Loucy (cell line): Measurements from ENCODE around the gene FAM161A.

ENCODE experiments used
- H2AFZ ChIP-seq: fragments of 200-600 bp; sonication (generic); 2 replicates; pipeline ENCODE4 v1.6.0; 2016; ENCODE audit warnings: antibody characterized with exemption, mild to moderate bottlenecking, low read length, moderate library complexity
- H3F3A ChIP-seq: fragments of 200-600 bp; 2 replicates; pipeline ENCODE4 v1.6.0; 2016; ENCODE audit warnings: antibody characterized with exemption, low read depth, mild to moderate bottlenecking
- H3K27me3 ChIP-seq: fragments of 200-600 bp; sonication (generic); 2 replicates; pipeline ENCODE4 v1.6.1; 2014; ENCODE audit warnings: low read length, mild to moderate bottlenecking; ENCODE audit not compliant: insufficient read depth, poor library complexity, severe bottlenecking
- H3K36me3 ChIP-seq: fragments of 200-600 bp; sonication (generic); 2 replicates; pipeline ENCODE4 v1.6.1; 2016; ENCODE audit warnings: low read length; ENCODE audit not compliant: insufficient read depth
- H3K4me1 ChIP-seq: fragments of 200-600 bp; sonication (generic); 2 replicates; pipeline ENCODE4 v1.5.1; 2014; ENCODE audit warnings: low read length, mild to moderate bottlenecking; ENCODE audit not compliant: insufficient read depth, poor library complexity, severe bottlenecking
- H3K4me2 ChIP-seq: fragments of 200-600 bp; sonication (generic); 2 replicates; pipeline ENCODE4 v1.6.0; 2014; ENCODE audit warnings: antibody characterized with exemption, low read length, low read depth, mild to moderate bottlenecking; ENCODE audit not compliant: poor library complexity, severe bottlenecking
- H3K4me3 ChIP-seq: fragments of 200-600 bp; sonication (generic); 2 replicates; pipeline ENCODE4 v1.5.1; 2014; ENCODE audit warnings: low read length, mild to moderate bottlenecking, mixed read lengths; ENCODE audit not compliant: poor library complexity, severe bottlenecking
- H3K79me2 ChIP-seq: fragments of 200-600 bp; sonication (generic); 2 replicates; pipeline ENCODE4 v1.6.1; 2014; ENCODE audit warnings: low read length; ENCODE audit not compliant: insufficient read depth
- H3K9ac ChIP-seq: fragments of 200-600 bp; sonication (generic); 2 replicates; pipeline ENCODE4 v1.6.0; 2014; ENCODE audit warnings: mild to moderate bottlenecking, low read depth, low read length, moderate library complexity; ENCODE audit not compliant: poor library complexity, severe bottlenecking
- H3K9me2 ChIP-seq: fragments of 200-600 bp; sonication (generic); replicated peaks from 2 replicates; pipeline ENCODE4 v1.6.1; 2016; ENCODE audit warnings: low read depth, low read length, mixed read lengths
- H3K9me3 ChIP-seq: fragments of 200-600 bp; sonication (generic); 2 replicates; pipeline ENCODE4 v1.6.1; 2014; ENCODE audit warnings: mild to moderate bottlenecking, antibody characterized with exemption, low read length, low read depth; ENCODE audit not compliant: insufficient read depth
- H4K20me1 ChIP-seq: fragments of 200-600 bp; sonication (generic); 2 replicates; pipeline ENCODE4 v1.6.0; 2014; ENCODE audit warnings: antibody characterized with exemption, low read length, mild to moderate bottlenecking; ENCODE audit not compliant: insufficient read depth, poor library complexity, severe bottlenecking
- EZH2phosphoT487 ChIP-seq: fragments of 200-600 bp; IDR thresholded peaks from 2 replicates; pipeline ENCODE4 v1.6.1; 2018; ENCODE audit warnings: antibody characterized with exemption, mild to moderate bottlenecking, moderate library complexity, borderline replicate concordance
- TF ChIP-seq, protein P1 (sequence below): fragments of 200-600 bp; sonication (generic); conservative IDR thresholded peaks from 2 replicates; pipeline ENCODE4 v1.5.1; 2014; ENCODE audit warnings: mild to moderate bottlenecking, antibody characterized with exemption, low read length

Gene FAM161A

DNA sequence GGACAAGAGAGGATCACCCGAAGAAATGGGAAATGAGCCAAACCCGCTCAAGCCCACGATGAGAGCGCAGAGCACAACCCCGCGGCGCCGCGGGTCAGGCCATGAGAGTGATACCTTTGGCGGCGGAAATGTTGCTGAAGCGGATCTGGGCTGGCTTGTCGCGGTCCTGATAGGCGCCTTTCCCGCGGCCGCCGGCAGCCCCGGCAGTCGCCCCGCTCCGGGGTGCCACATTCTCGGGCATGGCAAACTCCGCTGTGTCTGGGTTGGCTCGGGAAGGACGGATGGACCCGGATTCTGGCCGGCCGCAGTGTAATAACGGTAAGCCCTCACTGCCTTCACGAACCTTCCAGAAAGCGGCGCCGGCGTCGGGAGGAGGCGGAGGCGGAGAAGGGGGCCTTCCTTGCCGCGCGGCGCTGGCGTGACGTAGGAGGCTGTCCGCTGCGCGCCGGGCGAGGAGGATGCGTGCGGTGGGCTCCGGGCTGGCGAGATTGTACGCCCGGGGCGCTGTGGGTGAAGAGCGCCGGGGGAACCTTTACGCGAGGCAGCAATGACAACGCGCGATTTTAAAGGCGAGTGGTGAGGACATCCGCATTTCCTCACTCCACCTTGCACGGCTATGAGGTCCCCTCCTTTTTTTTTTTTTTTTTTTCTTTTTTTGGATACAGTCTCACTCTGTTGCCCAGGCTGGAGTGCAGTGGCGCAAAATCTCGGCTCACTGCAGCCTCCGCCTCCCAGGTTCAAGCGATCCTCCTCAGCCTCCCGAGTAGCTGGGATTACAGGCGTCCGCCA, 34.6 kb upstream of the FAM161A start, which contains the start of gene CCT4:
Gene CCT4 (minus strand): TSS at position 390 of the 789 bp plus-strand sequence. CDS start 149 bp downstream, at position 241.
- Histone ChIP-seq H3K9me2 (no peaks in the 10 kb centered on the region), H3K9ac (peak within 1 kb of the TSS; percentile 99), H3K27me3 (peaks cover 11% of the 10 kb centered on the region), H3K4me2 (peak within 1 kb of the TSS; percentile 82), H2AFZ (peak within 1 kb of the TSS; percentile 92), H4K20me1 (peaks cover 41% of the 10 kb centered on the region), H3K9me3 (no peaks in the 10 kb centered on the region), H3K4me3 (peak within 1 kb of the TSS; percentile 99), H3K79me2 (peaks cover 53% of the 10 kb centered on the region), H3F3A (no peaks in the 10 kb centered on the region), H3K4me1 (peaks cover 18% of the 10 kb centered on the region), H3K36me3 (peaks cover 16% of the 10 kb centered on the region)
- TF ChIP-seq, protein P1, sequence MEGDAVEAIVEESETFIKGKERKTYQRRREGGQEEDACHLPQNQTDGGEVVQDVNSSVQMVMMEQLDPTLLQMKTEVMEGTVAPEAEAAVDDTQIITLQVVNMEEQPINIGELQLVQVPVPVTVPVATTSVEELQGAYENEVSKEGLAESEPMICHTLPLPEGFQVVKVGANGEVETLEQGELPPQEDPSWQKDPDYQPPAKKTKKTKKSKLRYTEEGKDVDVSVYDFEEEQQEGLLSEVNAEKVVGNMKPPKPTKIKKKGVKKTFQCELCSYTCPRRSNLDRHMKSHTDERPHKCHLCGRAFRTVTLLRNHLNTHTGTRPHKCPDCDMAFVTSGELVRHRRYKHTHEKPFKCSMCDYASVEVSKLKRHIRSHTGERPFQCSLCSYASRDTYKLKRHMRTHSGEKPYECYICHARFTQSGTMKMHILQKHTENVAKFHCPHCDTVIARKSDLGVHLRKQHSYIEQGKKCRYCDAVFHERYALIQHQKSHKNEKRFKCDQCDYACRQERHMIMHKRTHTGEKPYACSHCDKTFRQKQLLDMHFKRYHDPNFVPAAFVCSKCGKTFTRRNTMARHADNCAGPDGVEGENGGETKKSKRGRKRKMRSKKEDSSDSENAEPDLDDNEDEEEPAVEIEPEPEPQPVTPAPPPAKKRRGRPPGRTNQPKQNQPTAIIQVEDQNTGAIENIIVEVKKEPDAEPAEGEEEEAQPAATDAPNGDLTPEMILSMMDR: no peak
- no peak for TF ChIP-seq EZH2phosphoT487

GRCh38 chr2:61887717-61888266, 33.9 kb upstream of the FAM161A start:
- H2AFZ ChIP-seq: peak overlapping the region; percentile 92
- peak overlapping the region; percentile 82 for H3K4me2 ChIP-seq
- peak overlapping the region; percentile 99 for H3K4me3 ChIP-seq
- H3K9me2 ChIP-seq: no peaks in the 10 kb centered on the region
- H3K4me1 ChIP-seq: peaks cover 18% of the 10 kb centered on the region
- no peaks in the 10 kb centered on the region for H3F3A ChIP-seq
- H3K9me3 ChIP-seq: no peaks in the 10 kb centered on the region
- H3K36me3 ChIP-seq: peaks cover 23% of the 10 kb centered on the region
- H4K20me1 ChIP-seq: peaks cover 46% of the 10 kb centered on the region
- peaks cover 60% of the 10 kb centered on the region for H3K79me2 ChIP-seq
- peak overlapping the region; percentile 99 for H3K9ac ChIP-seq
- H3K27me3 ChIP-seq: peaks cover 11% of the 10 kb centered on the region
- TF ChIP-seq, protein P1: no peak
- TF ChIP-seq EZH2phosphoT487: no peak

GRCh38 chr2:61885896-61886603, 32.2 kb upstream of the FAM161A start:
- no peak overlapping the region for H2AFZ ChIP-seq
- H3K27me3 ChIP-seq: peaks cover 11% of the 10 kb centered on the region
- no peaks in the 10 kb centered on the region for H3K9me2 ChIP-seq
- H3K9ac ChIP-seq: peak overlapping the region; percentile 99
- H3F3A ChIP-seq: no peaks in the 10 kb centered on the region
- TF ChIP-seq EZH2phosphoT487: no peak
- TF ChIP-seq, protein P1: no peak
- peaks cover 18% of the 10 kb centered on the region for H3K4me1 ChIP-seq
- H3K36me3 ChIP-seq: peaks cover 40% of the 10 kb centered on the region
- H4K20me1 ChIP-seq: peaks cover 54% of the 10 kb centered on the region
- H3K79me2 ChIP-seq: peaks cover 73% of the 10 kb centered on the region
- no peaks in the 10 kb centered on the region for H3K9me3 ChIP-seq
- peak overlapping the region; percentile 82 for H3K4me2 ChIP-seq
- peak overlapping the region; percentile 99 for H3K4me3 ChIP-seq
